Renal cortex interstitium (tissue), 11 donors: ENCODE measurements around the gene PRKRIP1. TPM values are rescaled to one million over a fixed set of nuclear protein-coding genes. Genes with fewer than 3 reads are reported as not detected.

Experiments
- DNase-seq, 11 donors: peaks; one replicate each; pipeline ENCODE4 v3.0.0-alpha.2; 2013; ENCODE audit warnings: low read depth in 9 of 11, low spot score in 4 of 11; ENCODE audit errors: extremely low read depth in 1 of 11
- polyA plus RNA-seq, 3 donors: library from polyadenylated mRNA; unstranded; fragments of 120-200 nt; gene quantifications; one replicate each; pipeline ENCODE4 v1.2.1, GENCODE V29; 2013; ENCODE audit not compliant: insufficient read length in 3 of 3

Gene PRKRIP1
- polyA plus RNA-seq, 3 donors = 30.2 to 45.2 (median 39.9) TPM

DNA sequence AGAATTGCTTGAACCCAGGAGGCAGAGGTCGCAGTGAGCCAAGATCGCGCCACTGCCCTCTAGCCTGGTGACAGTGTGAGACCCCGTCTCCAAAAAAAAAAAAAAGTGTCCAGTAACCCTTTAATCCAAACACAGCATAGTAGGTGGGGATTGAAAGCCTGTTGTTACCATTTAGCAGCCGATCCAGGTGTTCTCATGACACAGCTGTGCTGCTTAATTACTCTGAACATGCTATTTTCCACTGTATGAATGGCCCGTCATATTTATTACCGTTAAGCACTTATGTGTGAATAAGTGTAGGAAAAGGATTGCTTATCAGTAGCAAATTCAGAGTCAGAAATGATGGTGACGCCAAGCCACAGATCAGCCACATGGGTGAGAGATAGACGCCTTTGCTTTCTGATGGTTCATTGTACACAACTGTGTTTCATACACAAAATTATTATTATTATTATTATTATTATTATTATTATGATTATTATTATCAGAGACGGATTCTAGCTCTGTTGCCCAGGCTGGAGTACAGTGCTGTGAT, 25.6 kb downstream of the PRKRIP1 start:
- no peak for DNase-seq

DNA sequence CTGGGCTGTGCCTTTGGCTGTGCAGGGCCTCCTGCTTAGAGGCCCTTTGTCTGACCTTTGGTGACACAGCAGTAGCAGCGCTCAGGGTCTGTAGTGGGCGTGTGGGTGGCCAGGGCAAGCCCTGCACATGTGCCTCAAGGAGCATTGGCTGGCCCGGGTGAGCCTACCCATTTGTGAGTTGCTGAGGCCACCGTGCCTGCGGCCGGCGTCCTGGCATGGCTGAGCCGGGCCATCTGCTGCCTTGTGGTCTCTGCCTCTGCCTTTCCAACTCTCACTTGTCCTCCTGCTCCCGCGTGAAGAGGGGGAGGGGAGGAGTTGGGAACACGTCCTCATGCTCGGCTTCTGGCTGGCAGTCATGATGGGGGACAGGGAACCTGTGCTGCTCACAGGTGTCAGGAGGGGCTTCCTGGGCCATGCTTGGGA, 28.0 kb downstream of the PRKRIP1 start:
- DNase-seq = peak in 2 of 11 donors; percentile 28 to 47

DNA sequence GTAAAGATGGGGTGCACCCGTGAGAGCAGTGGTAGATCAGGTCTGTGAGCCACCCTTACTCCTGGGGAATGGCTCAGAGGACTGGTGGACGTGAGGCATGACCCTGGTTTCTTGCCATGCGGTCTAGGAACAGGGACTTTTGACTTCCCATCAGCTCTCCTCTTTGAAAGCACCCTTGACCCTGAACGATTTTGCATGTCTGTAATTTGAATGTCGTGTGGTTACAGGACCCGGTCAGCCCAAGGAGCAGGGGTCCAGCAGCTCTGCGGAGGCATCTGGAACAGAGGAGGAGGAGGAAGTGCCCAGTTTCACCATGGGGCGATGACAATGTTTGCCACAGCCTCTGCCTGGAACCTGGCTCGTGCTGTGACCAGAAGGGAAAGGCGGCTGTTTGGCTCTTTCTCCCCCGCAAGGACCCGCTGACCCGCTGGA, 28.6 kb downstream of the PRKRIP1 start:
- DNase-seq = no peak

DNA sequence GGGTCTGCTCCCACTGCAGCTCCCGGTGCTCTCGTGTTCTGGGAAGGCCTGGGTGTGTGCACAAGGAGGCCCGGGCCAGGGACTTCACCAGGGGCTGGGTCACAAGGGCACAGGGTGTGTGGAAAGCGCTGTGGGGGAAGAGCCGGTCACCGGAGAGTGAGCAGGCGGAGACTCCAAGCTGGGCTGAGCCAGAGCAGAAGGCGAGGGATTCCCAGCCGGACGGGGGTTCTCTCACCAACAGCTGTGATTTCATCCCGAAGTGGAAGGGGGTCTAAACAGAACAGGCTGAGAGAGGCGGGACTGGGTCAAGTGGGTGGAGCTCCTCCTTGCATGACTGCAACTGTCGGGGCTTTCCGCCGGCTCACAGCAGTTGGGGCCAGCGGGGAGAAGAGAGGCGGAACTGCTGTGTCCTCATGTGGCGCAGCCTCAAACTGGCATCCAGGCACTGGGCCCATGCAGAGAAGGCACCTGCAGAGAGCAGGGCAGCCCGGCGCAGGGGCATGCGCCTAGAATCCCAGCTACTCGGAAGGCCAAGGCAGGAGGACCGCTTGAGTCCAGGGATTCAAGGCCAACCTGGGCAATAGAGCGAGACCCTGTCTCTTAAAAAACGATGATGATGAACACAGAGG, 29.6 kb downstream of the PRKRIP1 start:
- no peak for DNase-seq

DNA sequence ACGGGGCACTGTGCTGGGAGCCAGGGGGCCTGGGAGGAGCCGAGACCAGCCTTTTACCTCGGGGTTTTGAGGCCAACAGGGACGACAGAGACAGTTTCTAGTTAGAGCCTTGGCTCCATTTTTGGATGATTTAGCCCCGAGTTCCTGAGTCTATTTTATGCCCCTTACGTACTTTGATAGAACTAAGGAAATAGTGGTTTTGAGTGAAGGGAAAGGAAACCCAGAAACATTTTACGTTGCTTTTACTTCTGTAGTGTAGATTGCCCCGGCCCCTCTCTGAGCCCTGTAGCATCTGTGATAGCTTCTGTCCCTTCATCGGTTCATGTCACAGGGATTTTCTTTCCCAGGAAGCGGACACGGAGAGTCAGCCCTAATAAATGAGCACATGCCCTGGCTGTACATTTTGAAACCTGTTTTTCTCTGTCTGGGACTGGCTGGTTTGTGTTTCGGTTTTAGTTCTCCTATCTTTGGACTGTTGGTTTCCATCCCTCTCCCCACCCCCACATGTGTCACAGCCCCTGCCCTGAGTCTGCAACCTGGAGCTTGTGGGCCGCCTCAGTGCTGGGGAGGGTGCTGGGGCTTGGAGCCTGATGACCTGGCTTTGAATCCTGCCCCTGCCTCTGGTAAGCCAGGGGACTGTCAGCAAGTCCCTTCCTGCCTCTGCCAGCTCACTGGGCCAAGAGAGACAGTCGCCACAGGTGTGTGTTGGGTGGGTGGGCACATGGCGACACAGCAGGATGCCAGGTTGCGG, 30.3 kb downstream of the PRKRIP1 start:
- DNase-seq = no peak

DNA sequence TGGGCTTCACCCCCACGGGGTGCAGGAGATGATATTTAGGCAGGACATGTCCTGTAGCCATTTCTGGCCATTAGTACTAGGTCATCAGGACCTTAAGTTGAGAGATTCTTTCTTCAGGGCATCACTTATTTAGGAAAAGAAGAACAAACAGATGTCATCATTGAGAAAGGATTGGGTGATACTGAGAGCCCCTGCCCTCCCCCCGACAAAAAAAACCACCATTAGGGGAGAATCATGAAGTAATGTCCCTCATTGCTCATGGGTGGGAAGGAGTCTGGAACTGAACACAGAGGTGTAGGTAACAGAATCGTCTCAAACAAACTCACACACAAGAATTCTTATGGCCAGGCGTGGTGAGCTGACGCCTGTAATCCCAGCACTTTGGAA, 30.8 kb downstream of the PRKRIP1 start:
- no peak for DNase-seq

DNA sequence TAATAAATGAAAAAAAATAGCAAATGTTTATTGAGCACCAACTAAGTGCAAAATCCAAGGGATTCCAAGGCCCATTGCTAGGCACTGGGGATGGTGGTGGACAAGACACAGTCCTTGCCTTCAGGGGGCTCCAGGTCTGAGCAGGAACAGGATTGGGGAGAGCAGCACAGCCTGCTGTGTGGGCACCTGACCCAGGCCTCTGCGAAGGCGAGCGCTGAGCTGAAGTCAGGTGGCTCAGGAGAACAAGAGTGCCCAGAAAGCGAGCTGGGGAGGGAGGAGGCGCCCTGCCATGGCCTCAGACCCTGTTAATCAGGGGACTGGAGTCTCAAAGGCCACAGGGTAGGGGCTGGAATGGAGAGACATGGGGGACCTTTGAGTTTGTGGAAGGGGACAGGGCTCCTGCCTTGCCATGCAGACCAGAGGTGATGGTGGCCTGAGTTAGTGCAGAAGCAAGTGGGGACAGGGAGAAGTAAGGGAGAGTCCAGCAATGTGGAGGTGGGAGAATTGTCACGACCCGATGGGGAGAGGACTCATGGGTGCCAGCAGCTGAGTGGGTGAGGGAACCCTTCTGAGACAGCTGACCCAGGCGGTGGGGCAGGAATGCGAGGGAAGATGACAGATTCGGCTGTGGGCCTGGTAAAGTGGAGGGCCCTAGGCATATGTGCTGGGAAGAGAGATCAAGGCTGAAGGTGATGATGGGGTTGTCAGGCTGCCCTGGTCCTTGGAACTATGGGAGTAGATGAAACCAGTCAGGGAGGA, 33.2 kb downstream of the PRKRIP1 start:
- DNase-seq = no peak

DNA sequence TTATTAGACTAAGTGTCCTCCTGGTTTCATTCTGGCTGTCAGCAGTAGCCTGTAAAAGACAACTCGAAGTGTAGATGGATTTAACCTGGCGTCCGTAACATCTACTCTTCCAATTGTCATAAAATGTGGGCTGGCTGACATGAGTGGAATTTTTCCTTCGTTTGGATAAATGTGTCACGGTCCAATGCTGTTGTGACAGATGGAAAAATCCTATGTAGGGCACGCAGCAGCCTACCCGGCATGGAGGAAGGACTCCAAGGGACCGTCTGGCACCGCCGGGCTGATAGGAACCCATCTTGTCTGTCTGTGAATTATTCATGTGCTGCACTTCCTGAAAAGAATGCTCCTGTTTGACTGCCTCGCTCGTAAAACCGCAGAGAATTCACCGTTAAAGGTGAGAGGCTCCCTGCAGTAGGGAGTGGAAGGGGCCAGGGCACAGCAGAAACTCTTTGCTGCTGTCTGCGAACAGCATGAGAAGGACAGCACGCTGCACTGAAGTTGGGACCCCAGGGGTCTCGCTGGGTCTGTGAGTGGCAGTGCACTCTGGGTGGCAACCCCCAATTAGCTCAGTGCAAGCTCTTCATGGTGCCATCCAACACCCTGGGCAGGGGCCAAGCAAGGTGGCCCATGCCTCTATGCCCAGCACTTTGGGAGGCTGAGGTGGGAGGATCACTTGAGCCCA, 35.6 kb downstream of the PRKRIP1 start:
- DNase-seq = no peak

DNA sequence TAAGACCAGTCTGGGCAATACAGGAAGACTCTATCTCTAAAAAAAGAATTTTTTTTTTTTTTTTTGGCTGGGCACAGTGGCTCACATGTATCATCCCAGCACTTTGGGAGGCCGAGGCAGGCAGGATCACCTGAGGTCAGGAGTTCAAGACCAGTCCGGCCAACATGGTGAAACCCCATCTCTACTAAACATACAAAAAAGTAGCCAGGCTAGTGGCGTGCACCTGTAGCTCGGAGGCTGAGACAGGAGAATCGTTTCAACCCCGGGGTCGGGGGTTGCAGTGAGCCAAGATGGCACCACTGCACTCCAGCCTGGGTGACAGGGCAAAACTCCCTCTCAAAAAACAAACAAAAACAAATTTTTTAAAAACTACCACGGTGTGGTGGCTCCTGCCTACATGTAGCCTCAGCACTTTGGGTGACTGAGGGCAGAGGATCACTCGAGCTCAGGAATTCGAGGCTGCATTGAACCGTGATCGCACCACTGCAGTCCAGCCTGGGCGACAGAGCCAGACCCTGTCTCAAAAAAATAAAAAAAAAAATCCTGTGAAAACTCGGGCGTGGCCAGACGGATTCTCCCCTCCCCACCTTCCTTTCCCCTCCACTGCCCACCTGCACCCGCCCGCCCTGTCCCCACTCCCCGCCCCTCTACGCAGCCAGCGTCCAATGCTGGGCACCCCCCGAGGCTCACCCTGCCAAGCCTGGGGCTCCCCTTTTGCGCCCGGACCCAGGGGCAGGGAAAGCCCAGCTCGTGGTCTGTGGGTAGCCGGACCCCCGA, 36.5 kb downstream of the PRKRIP1 start:
- peak in 1 of 11 donors; percentile 23 for DNase-seq

- DNase-seq = peak in 4 of 11 donors; percentile 59 to 70 (median 66)
Measured at GRCh38 chr7:102433219-102434038, 37.3 kb downstream of the PRKRIP1 start, which contains the start of gene ORAI2. Gene ORAI2, plus strand, starts transcription at chr7:102433575. Its CDS starts 5,382 bp downstream, at chr7:102438957.

DNA sequence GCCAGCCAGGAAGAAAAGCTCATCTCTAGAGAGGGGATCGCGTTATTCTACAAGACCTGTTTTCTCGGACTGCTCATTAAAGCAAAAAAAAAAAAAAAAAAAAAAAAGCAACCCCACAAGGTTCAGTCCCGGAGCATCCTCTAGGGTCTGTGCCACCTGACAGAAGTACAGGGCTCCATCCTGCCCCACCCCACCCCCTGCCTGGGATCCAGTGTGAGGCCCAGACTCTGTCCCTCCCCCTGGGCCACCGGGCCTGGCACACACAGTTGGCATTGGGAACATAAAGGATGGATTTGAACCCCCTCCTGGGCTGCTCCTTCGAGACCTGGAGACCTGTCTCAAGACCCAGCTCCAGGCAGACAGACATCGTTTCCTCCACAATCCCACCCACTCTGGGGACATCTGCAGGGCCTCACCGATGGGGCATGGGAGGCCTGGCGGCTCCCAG, 37.9 kb downstream of the PRKRIP1 start:
- no peak for DNase-seq

- no peak for DNase-seq
Measured at GRCh38 chr7:102436118-102436517, 40.0 kb downstream of the PRKRIP1 start.

GRCh38 chr7:102439963-102440795, 44.0 kb downstream of the PRKRIP1 start:
- DNase-seq = no peak

DNA sequence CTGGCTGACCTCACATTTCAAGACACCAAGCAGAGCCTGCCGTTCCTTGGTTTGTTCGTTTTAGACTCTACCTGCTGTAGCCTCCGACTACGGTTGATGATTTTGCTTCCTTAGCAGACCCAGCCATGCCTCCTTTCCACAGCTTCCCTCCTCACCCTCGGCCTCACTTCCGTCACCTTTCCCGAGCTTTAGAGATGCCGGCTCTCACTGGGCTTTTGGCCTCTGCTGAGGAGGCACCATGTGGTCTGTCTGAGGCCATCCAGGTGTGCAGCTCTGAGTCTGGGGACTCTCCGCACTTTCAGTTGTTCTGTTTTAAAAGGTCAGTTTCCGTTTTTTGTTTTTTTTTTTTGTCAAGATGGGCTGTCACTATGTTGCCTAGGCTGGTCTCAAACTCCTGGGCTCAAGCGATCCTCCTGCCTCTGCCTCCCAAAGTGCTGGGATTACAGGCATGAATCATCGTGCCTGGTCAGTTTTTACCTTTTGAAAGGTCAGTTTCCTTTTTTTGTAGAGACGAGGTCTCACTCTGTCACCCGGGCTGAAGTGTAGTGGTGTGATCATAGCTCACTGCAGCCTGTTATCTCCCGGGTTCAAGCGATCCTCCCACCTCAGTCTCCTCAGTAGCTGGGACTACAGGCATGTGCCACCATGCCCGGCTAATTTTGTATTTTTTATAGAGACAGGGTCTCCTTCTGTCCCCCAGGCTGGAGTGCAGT, 49.0 kb downstream of the PRKRIP1 start:
- no peak for DNase-seq

DNA sequence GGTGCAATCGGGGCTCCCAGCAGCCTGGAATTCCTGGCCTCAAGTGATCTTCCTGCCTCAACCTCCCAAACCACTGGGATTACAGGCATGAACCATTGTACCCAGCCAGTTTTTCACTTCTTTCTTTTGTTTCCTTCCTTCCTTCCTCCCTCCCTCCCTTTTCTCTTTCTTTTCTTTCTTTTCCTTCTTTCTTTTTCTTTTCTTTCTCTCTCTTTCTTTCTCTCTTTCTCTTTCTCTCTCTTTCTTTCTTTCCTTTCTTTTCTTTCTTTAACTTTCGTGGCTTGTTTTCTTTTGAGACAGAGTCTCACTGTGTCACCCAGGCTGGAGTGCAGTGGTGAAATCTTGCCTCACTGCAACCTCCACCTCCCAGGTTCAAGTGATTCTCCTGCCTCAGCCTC, 49.5 kb downstream of the PRKRIP1 start:
- no peak for DNase-seq
